K562 (cell line): Measurements from ENCODE around the gene KDM2B. TPM values are rescaled to one million over a fixed set of nuclear protein-coding genes. Genes with fewer than 3 reads are reported as not detected.

Experiments used
- ATAC-seq: fragments of 200-7000 bp; cut with Tn5 transposase; 3 replicates; pipeline ENCODE4 v1.9.1; 2020; ENCODE audit warnings: moderate library complexity
- BruUV-seq: library from RNA; stranded (reverse); fragments of 400-500 nt; replicated peaks from 2 replicates; lab custom pipeline; 2021; lab: Mats Ljungman, UMichigan
- CTCF ChIA-PET: fragments of 300-600 bp; formaldehyde crosslinking; extraction: SDS; loops from one replicate; lab custom pipeline; 2021; ENCODE audit warnings: low intra/inter-chr PET ratio; lab: Yijun Ruan, JAX
- POLR2A ChIA-PET: fragments of 300-600, 350-650 bp; sonication (Branson Sonifier 250); formaldehyde crosslinking; extraction: SDS; loops from one replicate; lab custom pipeline; 2021; ENCODE audit warnings: antibody characterized with exemption, inconsistent platforms; lab: Yijun Ruan, JAX
- DNase-seq, 4 experiments: peaks; one replicate each; pipeline versions ENCODE4 v3.0.0 to v3.0.0-alpha.2; 2011 to 2018; ENCODE audit warnings: low spot score in 3 of 4, mixed read lengths in 3 of 4; ENCODE audit errors: extremely low read depth in 1 of 4
- FAIRE-seq: peaks from 2 replicates; lab custom pipeline; 2011; peaks lifted over from hg19 to GRCh38; lab: Jason Lieb, UNC
- H2AFZ ChIP-seq: 2 replicates; pipeline ENCODE4 v1.6.0; 2011; ENCODE audit warnings: low read depth, low read length, control low read depth, inconsistent platforms
- H3K27ac ChIP-seq: fragments of 200-600 bp; 3 replicates; pipeline ENCODE4 v1.8.0; 2011; ENCODE audit warnings: low read depth, mild to moderate bottlenecking, control low read depth, inconsistent platforms, low read length, moderate library complexity, mixed read lengths; ENCODE audit errors: extremely low read depth
- H3K27me3 ChIP-seq, 2 experiments: fragments of 300-600 bp in 1 of 2; 2 replicates in 1 of 2; 3 replicates in 1 of 2; pipeline versions ENCODE4 v1.6.0 to v1.8.0; 2011; ENCODE audit warnings: inconsistent platforms in 2 of 2, low read length in 2 of 2, mild to moderate bottlenecking in 1 of 2, mixed read lengths in 1 of 2, moderate library complexity in 1 of 2; ENCODE audit not compliant: control insufficient read depth in 2 of 2, insufficient read depth in 2 of 2
- H3K36me3 ChIP-seq: fragments of 300-600 bp; 3 replicates; pipeline ENCODE4 v1.8.0; 2011; ENCODE audit warnings: mild to moderate bottlenecking, low read length, inconsistent platforms; ENCODE audit not compliant: control insufficient read depth, insufficient read depth
- H3K4me1 ChIP-seq, 2 experiments: fragments of 200-600 bp in 1 of 2; replicated peaks in 1 of 2; 2 replicates in 1 of 2; 3 replicates in 1 of 2; pipeline versions ENCODE4 v1.5.1 to v1.8.0; 2011; ENCODE audit warnings: inconsistent platforms in 2 of 2, low read length in 2 of 2, mild to moderate bottlenecking in 1 of 2, mixed read lengths in 1 of 2, moderate library complexity in 1 of 2; ENCODE audit not compliant: control insufficient read depth in 2 of 2, insufficient read depth in 2 of 2
- H3K4me2 ChIP-seq: 2 replicates; pipeline ENCODE4 v1.6.1; 2011; ENCODE audit warnings: low read length, control low read depth, inconsistent platforms, mixed read lengths; ENCODE audit not compliant: insufficient read depth
- H3K4me3 ChIP-seq: fragments of 200-600 bp; sonication (generic), shearing (Covaris generic); 2 replicates; pipeline ENCODE4 v1.5.1; 2016; ENCODE audit warnings: control low read depth, inconsistent platforms
- H3K79me2 ChIP-seq: fragments of 200-600 bp; 3 replicates; pipeline ENCODE4 v1.8.0; 2011; ENCODE audit warnings: low read length, inconsistent platforms; ENCODE audit not compliant: control insufficient read depth, insufficient read depth
- H3K9ac ChIP-seq, 2 experiments: 2 replicates each; pipeline versions ENCODE4 v1.6.0 to v1.6.1; 2011; ENCODE audit warnings: low read depth in 2 of 2, low read length in 2 of 2, control low read depth in 1 of 2, inconsistent platforms in 1 of 2, mild to moderate bottlenecking in 1 of 2, mixed read lengths in 1 of 2; ENCODE audit not compliant: insufficient read depth in 1 of 2
- H3K9me1 ChIP-seq: one replicate; pipeline ENCODE4 v1.6.0; 2011; ENCODE audit warnings: inconsistent platforms, mild to moderate bottlenecking, low read length, moderate library complexity; ENCODE audit not compliant: control insufficient read depth, insufficient read depth
- H3K9me3 ChIP-seq: replicated peaks from 2 replicates; pipeline ENCODE4 v1.5.1; 2011; ENCODE audit warnings: low read depth, low read length, inconsistent platforms; ENCODE audit not compliant: control insufficient read depth, insufficient read depth
- H4K20me1 ChIP-seq: replicated peaks from 2 replicates; pipeline ENCODE4 v1.6.1; 2011; ENCODE audit warnings: low read length, inconsistent platforms, mixed read lengths; ENCODE audit not compliant: control insufficient read depth, insufficient read depth
- CBFB ChIP-seq: sonication (generic); formaldehyde crosslinking; IDR thresholded peaks from 2 replicates; pipeline ENCODE4 v1.4.0; 2020; ENCODE audit warnings: mild to moderate bottlenecking, missing genetic modification reagents
- E2F4 ChIP-seq: sonication (generic); formaldehyde crosslinking; IDR thresholded peaks from 2 replicates; pipeline ENCODE4 v1.8.0; 2022; ENCODE audit warnings: mild to moderate bottlenecking, low read depth, missing genetic modification reagents
- NR2C2 ChIP-seq, 2 experiments: fragments of 200-800 bp in 1 of 2; sonication (Bioruptor generic) in 1 of 2; sonication (generic) in 1 of 2; formaldehyde crosslinking in 1 of 2; IDR thresholded peaks; 2 replicates each; pipeline versions ENCODE4 v1.6.1 to v1.8.0; 2016 to 2022; ENCODE audit warnings: mild to moderate bottlenecking in 1 of 2, missing compliant biosample characterization in 1 of 2, missing genetic modification characterization in 1 of 2, missing genetic modification reagents in 1 of 2
- TBP ChIP-seq: optimal IDR thresholded peaks from 2 replicates; pipeline ENCODE3; 2011; ENCODE audit warnings: low read depth, low read length, improper control_type of control experiment
- WHSC1 ChIP-seq: IDR thresholded peaks from one replicate; pipeline ENCODE4 v1.6.1; 2012; ENCODE audit warnings: low read length, control low read depth, inconsistent platforms
- ZBTB40 ChIP-seq, 2 experiments: fragments of 450-650 bp in 1 of 2; sonication (generic) in 1 of 2; formaldehyde crosslinking in 1 of 2; IDR thresholded peaks; 2 replicates each; pipeline versions ENCODE4 v1.7.1 to v1.9.0; 2016 to 2022; ENCODE audit warnings: inconsistent platforms in 1 of 2, mild to moderate bottlenecking in 1 of 2, missing genetic modification reagents in 1 of 2
- ZBTB7A ChIP-seq: IDR thresholded peaks from 2 replicates; pipeline ENCODE4 v1.6.1; 2011; ENCODE audit warnings: low read depth, mild to moderate bottlenecking, low read length, moderate library complexity, borderline replicate concordance; ENCODE audit not compliant: control insufficient read depth
- ZNF384 ChIP-seq: IDR thresholded peaks from 2 replicates; pipeline ENCODE4 v1.6.1; 2012; ENCODE audit warnings: low read depth, low read length, improper control_type of control experiment
- ZNF431 ChIP-seq: sonication (generic); formaldehyde crosslinking; IDR thresholded peaks from 2 replicates; pipeline ENCODE4 v1.8.0; 2022; ENCODE audit warnings: mild to moderate bottlenecking, missing genetic modification reagents
- ZNF584 ChIP-seq: fragments of 200-800 bp; sonication (Bioruptor generic); IDR thresholded peaks from 2 replicates; pipeline ENCODE4 v1.6.1; 2016; ENCODE audit warnings: low read depth, mild to moderate bottlenecking, missing genetic modification characterization, missing compliant biosample characterization
- WGBS: fragments of 100-300 bp; shearing (Covaris generic); methylation state at CpG from one replicate; pipeline ENCODE4 v1.1.6; 2016; ENCODE audit warnings: low coverage, mixed read lengths; ENCODE audit not compliant: insufficient coverage; ENCODE audit errors: missing lambda C conversion rate; 5-methylcytosine and 5-hydroxymethylcytosine counted together
- in situ Hi-C: fragments of 300-500 bp; cut with MboI; formaldehyde crosslinking; loops from 4 replicates; pipeline ENCODE4 v1.15.0; 2018; ENCODE audit warnings: inconsistent platforms, mixed read lengths
- intact Hi-C: fragments of 100-400 bp; cut with micrococcal nuclease; formaldehyde crosslinking; loops from 2 replicates; pipeline ENCODE4 v1.14.2; 2022
- polyA plus RNA-seq, 8 experiments: library from polyadenylated mRNA; depleted of rRNA in 4 of 8; stranded (reverse) in 5 of 8; unstranded in 3 of 8; fragments of >200 nt; fragmentation: Nextera tagmentation in 2 of 8; fragmentation: Illumina TruSeq in 1 of 8; extraction: Ambion mirVana in 2 of 8; extraction: Trizol in 1 of 8; gene quantifications; 2 replicates each; pipeline versions ENCODE4 v1.2.1 to v1.2.3, GENCODE V29; 2011 to 2014; ENCODE audit warnings: inconsistent platforms in 1 of 8, missing spikeins in 1 of 8
- total RNA-seq, 7 experiments: library from RNA; depleted of rRNA in 6 of 7; stranded (reverse); fragments of >200 nt in 6 of 7; fragmentation: Illumina TruSeq in 2 of 7; extraction: Trizol in 2 of 7; gene quantifications; 2 replicates each; pipeline versions ENCODE4 v1.2.1 to v1.2.3, GENCODE V29; 2011 to 2021; ENCODE audit warnings: low replicate concordance in 1 of 7

Gene KDM2B
- total and polyA plus RNA-seq, 9 of the 15 experiments (the other 6 are each of a cell fraction or from before 2014, with no cell fraction given), result 7.4 to 50.5 (median 22.5) TPM

DNA sequence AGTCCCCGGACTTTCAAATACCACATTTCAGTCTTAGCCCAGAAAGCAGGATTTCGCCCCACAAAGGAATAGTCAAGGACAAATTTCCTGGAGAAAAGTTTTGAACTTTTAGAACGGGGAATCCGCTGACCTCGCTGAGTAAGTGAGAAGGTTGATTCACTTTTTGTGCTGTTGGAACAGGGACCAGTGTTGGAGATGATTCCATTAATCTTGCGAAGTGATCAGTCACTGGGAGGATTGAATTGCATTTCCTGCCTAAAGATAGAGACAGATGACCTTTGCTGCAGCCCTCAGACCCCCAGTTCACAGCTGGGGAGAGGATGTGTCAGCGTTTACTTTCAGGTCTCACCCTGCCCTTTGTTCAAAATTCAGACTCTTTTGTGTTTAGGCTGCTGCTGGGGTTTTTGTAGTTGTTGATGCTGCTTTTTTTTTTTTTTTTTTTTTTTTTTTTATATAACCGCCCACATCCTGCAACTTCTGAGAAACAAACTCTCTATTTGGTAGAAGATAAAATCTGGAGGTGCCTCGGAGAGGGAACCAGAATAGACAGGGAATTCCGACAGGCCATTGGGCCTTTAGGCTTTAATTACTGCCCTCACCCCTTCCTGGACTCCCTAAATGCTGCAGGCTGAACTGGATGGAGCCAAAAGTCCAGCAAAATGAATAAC, 9.8 kb upstream of the KDM2B start:
- Histone ChIP-seq H3K4me1 (peaks cover 3 to 11% of the 10 kb centered on the region in 2 experiments; a peak in 4 of 5 replicates), H3K9me1 (no peaks in the 10 kb centered on the region), H4K20me1 (no peaks in the 10 kb centered on the region), H3K4me2 (peak overlapping the region; percentile 66), H3K27me3 (no peaks in the 10 kb centered on the region), H3K79me2 (no peaks in the 10 kb centered on the region), H2AFZ (peak overlapping the region; percentile 78), H3K9ac (peak overlapping the region; percentile 42 to 57; a peak in 3 of 4 replicates), H3K4me3 (no peak overlapping the region), H3K36me3 (no peaks in the 10 kb centered on the region), H3K9me3 (no peaks in the 10 kb centered on the region), H3K27ac (peak overlapping the region; percentile 65)
- WGBS, result 11% methylated on average over 9 of the region's 10 CpGs
- DNase-seq (peak in 1 of 4 experiments; percentile 47), FAIRE-seq (no peak), ATAC-seq (peak; percentile 49)
- ChIA-PET POLR2A (no interaction called here), CTCF (interaction anchor here (0.6 kb wide), 1 partner anchor 67 kb away, joined by 6 read pairs; no protein-coding TSS in a partner anchor)
- intact Hi-C loops (no loop called here), in situ Hi-C loops (no loop called here)
- BruUV-seq, result no TSS peak
- TF ChIP-seq E2F4 (CRISPR knock-in tag), result no peak
- 0 out of 2 replicates have a peak, but pooled peaks have one; percentile 51 for TF ChIP-seq ZNF584 (CRISPR knock-in tag)
- no peak for TF ChIP-seq CBFB (CRISPR knock-in tag)
- peak; percentile 72; the same call in 1 of the 2 replicates for TF ChIP-seq ZBTB7A
- TF ChIP-seq TBP, result peak; percentile 9
- no peak for TF ChIP-seq NR2C2 (CRISPR knock-in tag; IDR thresholded peaks at IDR 0.05)
- TF ChIP-seq NR2C2 (tag; IDR thresholded peaks at IDR 0.05), result peak; percentile 16; the same call in 1 of the 2 replicates
- TF ChIP-seq ZBTB40 (IDR thresholded peaks at IDR 0.05), result no peak
- TF ChIP-seq ZBTB40 (CRISPR knock-in tag; IDR thresholded peaks at IDR 0.05), result no peak
- peak; percentile 77 for TF ChIP-seq ZNF384
- no peak for TF ChIP-seq WHSC1
- no peak for TF ChIP-seq ZNF431 (CRISPR knock-in tag)
